HepG2 (cell line): ENCODE results near the gene PRR33. TPM values are rescaled to one million over a fixed set of nuclear protein-coding genes. Genes with fewer than 3 reads are reported as not detected.
A peak's percentile ranks its signal among the peaks of the same experiment; 100 is the strongest.

Experiments
- ATAC-seq: fragments of 200-7000 bp; cut with Tn5 transposase; 3 replicates; pipeline ENCODE4 v1.9.1; 2020; ENCODE audit warnings: mild to moderate bottlenecking, moderate library complexity
- BruUV-seq: library from RNA; stranded (reverse); fragments of 400-500 nt; replicated peaks from 2 replicates; lab custom pipeline; 2021; lab: Mats Ljungman, UMichigan
- CTCF ChIA-PET: fragments of 300-600 bp; formaldehyde crosslinking; extraction: SDS; loops from one replicate; lab custom pipeline; 2021; ENCODE audit warnings: low total read pairs, inconsistent platforms, low intra/inter-chr PET ratio; lab: Yijun Ruan, JAX
- POLR2A ChIA-PET: fragments of 350-600 bp; sonication (Branson Sonifier 250); formaldehyde crosslinking; loops from one replicate; lab custom pipeline; 2020; ENCODE audit warnings: antibody characterized with exemption, inconsistent platforms; lab: Yijun Ruan, JAX
- DNase-seq: peaks from one replicate; pipeline ENCODE4 v3.0.0-alpha.2; 2015; ENCODE audit warnings: low spot score
- FAIRE-seq: peaks from 3 replicates; lab custom pipeline; 2011; peaks lifted over from hg19 to GRCh38; lab: Jason Lieb, UNC
- H2AFZ ChIP-seq: one replicate; pipeline ENCODE4 v1.6.1; 2011; ENCODE audit warnings: low read length, inconsistent platforms
- H3K27ac ChIP-seq: fragments of 300-600 bp; 3 replicates; pipeline ENCODE4 v1.8.0; 2011; ENCODE audit warnings: mixed run types, mild to moderate bottlenecking, mixed read lengths, low read length, inconsistent platforms; ENCODE audit not compliant: insufficient read depth; ENCODE audit errors: extremely low read length
- H3K27me3 ChIP-seq, 2 experiments: fragments of 200-600 bp in 1 of 2; 2 replicates in 1 of 2; 3 replicates in 1 of 2; pipeline versions ENCODE4 v1.6.0 to v1.8.0; 2011; ENCODE audit warnings: low read length in 2 of 2, mild to moderate bottlenecking in 2 of 2, moderate library complexity in 2 of 2, inconsistent platforms in 1 of 2; ENCODE audit not compliant: insufficient read depth in 2 of 2, control insufficient read depth in 1 of 2
- H3K36me3 ChIP-seq, 2 experiments: fragments of 200-600 bp in 1 of 2; replicated peaks in 1 of 2; 2 replicates in 1 of 2; 3 replicates in 1 of 2; pipeline versions ENCODE4 v1.5.1 to v1.8.0; 2011; ENCODE audit warnings: low read length in 2 of 2, inconsistent platforms in 1 of 2; ENCODE audit not compliant: insufficient read depth in 2 of 2, control insufficient read depth in 1 of 2
- H3K4me1 ChIP-seq: 2 replicates; pipeline ENCODE4 v1.5.1; 2012; ENCODE audit warnings: low read length, inconsistent platforms; ENCODE audit not compliant: insufficient read depth
- H3K4me2 ChIP-seq: 2 replicates; pipeline ENCODE4 v1.6.0; 2011; ENCODE audit warnings: low read depth, low read length, inconsistent platforms
- H3K4me3 ChIP-seq, 3 experiments: fragments of 200-600 bp in 1 of 3; sonication (generic), shearing (Covaris generic) in 1 of 3; replicated peaks in 1 of 3; 2 replicates each; pipeline ENCODE4 v1.5.1; 2011 to 2016; ENCODE audit warnings: low read length in 3 of 3, inconsistent platforms in 2 of 3, low read depth in 2 of 3, mild to moderate bottlenecking in 2 of 3, control low read depth in 1 of 3, mixed read lengths in 1 of 3; ENCODE audit not compliant: insufficient read depth in 1 of 3
- H3K79me2 ChIP-seq: one replicate; pipeline ENCODE4 v1.6.1; 2011; ENCODE audit warnings: low read length, inconsistent platforms; ENCODE audit not compliant: insufficient read depth
- H3K9ac ChIP-seq: 2 replicates; pipeline ENCODE4 v1.6.0; 2011; ENCODE audit warnings: mild to moderate bottlenecking, low read depth, low read length, inconsistent platforms; ENCODE audit not compliant: insufficient read depth
- H3K9me3 ChIP-seq: 2 replicates; pipeline ENCODE4 v1.5.1; 2012; ENCODE audit warnings: mild to moderate bottlenecking, low read length
- H4K20me1 ChIP-seq: 2 replicates; pipeline ENCODE4 v1.6.0; 2011; ENCODE audit warnings: inconsistent platforms, mild to moderate bottlenecking, low read length, moderate library complexity; ENCODE audit not compliant: insufficient read depth
- POLR2AphosphoS5 ChIP-seq: IDR thresholded peaks from 2 replicates; pipeline ENCODE4 v1.6.1; 2012; ENCODE audit warnings: low read depth, low read length
- RBFOX2 ChIP-seq: fragments of 200-400 bp; formaldehyde crosslinking; IDR thresholded peaks from 2 replicates; pipeline ENCODE4 v1.6.1; 2017; ENCODE audit warnings: low read depth, mild to moderate bottlenecking, low read length
- SMAD9 ChIP-seq: sonication (generic); formaldehyde crosslinking; IDR thresholded peaks from 2 replicates; pipeline ENCODE4 v1.5.1; 2020; ENCODE audit warnings: mild to moderate bottlenecking, missing genetic modification reagents
- TFE3 ChIP-seq: IDR thresholded peaks from 2 replicates; pipeline ENCODE4 v1.6.1; 2016
- ZNF333 ChIP-seq: sonication (generic); formaldehyde crosslinking; IDR thresholded peaks from 2 replicates; pipeline ENCODE4 v1.4.0; 2020; ENCODE audit warnings: mild to moderate bottlenecking, missing genetic modification reagents, borderline replicate concordance
- ZNF468 ChIP-seq: sonication (generic); formaldehyde crosslinking; IDR thresholded peaks from 2 replicates; pipeline ENCODE4 v1.8.0; 2022; ENCODE audit warnings: mild to moderate bottlenecking, moderate library complexity, missing genetic modification reagents
- ZNF563 ChIP-seq: sonication (generic); formaldehyde crosslinking; IDR thresholded peaks from 2 replicates; pipeline ENCODE4 v1.8.0; 2022; ENCODE audit warnings: mild to moderate bottlenecking, moderate library complexity, missing genetic modification reagents
- ZNF883 ChIP-seq: sonication (generic); formaldehyde crosslinking; IDR thresholded peaks from 2 replicates; pipeline ENCODE4 v1.5.1; 2020; ENCODE audit warnings: mild to moderate bottlenecking, missing genetic modification reagents; ENCODE audit errors: not compliant biosample characterization
- WGBS: methylation state at CpG from one replicate; pipeline ENCODE4 v1.1.6; 2017; ENCODE audit warnings: low lambda C conversion rate; 5-methylcytosine and 5-hydroxymethylcytosine counted together
- in situ Hi-C: cut with HindIII; loops from 2 replicates; pipeline ENCODE4 v1.10.0; 2017; ENCODE audit warnings: low pct_unique_long_range_greater_than_20kb; ENCODE audit not compliant: extremely low pct_ligation_motif_present
- intact Hi-C: fragments of 100-400 bp; cut with micrococcal nuclease; formaldehyde crosslinking; loops from one replicate; pipeline ENCODE4 v1.10.0; 2022; ENCODE audit not compliant: unreplicated experiment
- polyA plus RNA-seq, 8 experiments: library from polyadenylated mRNA; depleted of rRNA in 3 of 8; stranded (reverse) in 7 of 8; unstranded in 1 of 8; fragments of >200 nt; fragmentation: Illumina TruSeq in 4 of 8; extraction: Trizol in 4 of 8; gene quantifications; 2 replicates each; pipeline versions ENCODE4 v1.2.1 to v1.2.3, GENCODE V29; 2011 to 2016; ENCODE audit warnings: low read depth in 4 of 8, missing spikeins in 1 of 8, mixed read lengths in 1 of 8; ENCODE audit not compliant: insufficient read depth in 1 of 8
- total RNA-seq, 5 experiments: library from RNA; depleted of rRNA; stranded (reverse); fragments of >200 nt; fragmentation: Illumina TruSeq; extraction: Trizol; gene quantifications; 2 replicates each; pipeline ENCODE4 v1.2.3, GENCODE V29; 2016; ENCODE audit warnings: low read depth in 1 of 5
- TF ChIP-seq, protein P1 (sequence below): sonication (generic); formaldehyde crosslinking; IDR thresholded peaks from 2 replicates; pipeline ENCODE4 v1.5.1; 2020; ENCODE audit warnings: mild to moderate bottlenecking, moderate library complexity, missing genetic modification reagents

Gene PRR33
- total and polyA plus RNA-seq, 2 of the 13 experiments (the other 11 are each of a cell fraction or from before 2014, with no cell fraction given): not detected

GRCh38 chr11:1841511-1842148 lies 50.1 kb downstream of the PRR33 start:
- TF ChIP-seq ZNF563 (CRISPR knock-in tag): 0 out of 2 replicates have a peak, but pooled peaks have one; percentile 12
- 0 out of 2 replicates have a peak, but pooled peaks have one; percentile 24 for TF ChIP-seq POLR2AphosphoS5
- TF ChIP-seq, protein P1, sequence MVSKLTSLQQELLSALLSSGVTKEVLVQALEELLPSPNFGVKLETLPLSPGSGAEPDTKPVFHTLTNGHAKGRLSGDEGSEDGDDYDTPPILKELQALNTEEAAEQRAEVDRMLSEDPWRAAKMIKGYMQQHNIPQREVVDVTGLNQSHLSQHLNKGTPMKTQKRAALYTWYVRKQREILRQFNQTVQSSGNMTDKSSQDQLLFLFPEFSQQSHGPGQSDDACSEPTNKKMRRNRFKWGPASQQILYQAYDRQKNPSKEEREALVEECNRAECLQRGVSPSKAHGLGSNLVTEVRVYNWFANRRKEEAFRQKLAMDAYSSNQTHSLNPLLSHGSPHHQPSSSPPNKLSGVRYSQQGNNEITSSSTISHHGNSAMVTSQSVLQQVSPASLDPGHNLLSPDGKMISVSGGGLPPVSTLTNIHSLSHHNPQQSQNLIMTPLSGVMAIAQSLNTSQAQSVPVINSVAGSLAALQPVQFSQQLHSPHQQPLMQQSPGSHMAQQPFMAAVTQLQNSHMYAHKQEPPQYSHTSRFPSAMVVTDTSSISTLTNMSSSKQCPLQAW (CRISPR knock-in tag): 0 out of 2 replicates have a peak, but pooled peaks have one; percentile 29
- no peak for TF ChIP-seq TFE3 (CRISPR knock-in tag)
- 0 out of 2 replicates have a peak, but pooled peaks have one; percentile 18 for TF ChIP-seq ZNF333 (CRISPR knock-in tag)
- peak; percentile 42 for TF ChIP-seq ZNF883
- 0 out of 2 replicates have a peak, but pooled peaks have one; percentile 10 for TF ChIP-seq ZNF468
- TF ChIP-seq SMAD9 (CRISPR knock-in tag): 0 out of 2 replicates have a peak, but pooled peaks have one; percentile 52
- no peak; the same call in 1 of the 2 replicates for TF ChIP-seq RBFOX2
- Histone ChIP-seq H3K9ac (no peak overlapping the region), H3K4me2 (no peak overlapping the region; the same call in 1 of the 2 replicates), H3K27me3 (peaks cover 10 to 50% of the 10 kb centered on the region in 2 experiments; a peak in 4 of 5 replicates), H3K4me1 (peaks cover 71% of the 10 kb centered on the region), H3K4me3 (no peak overlapping the region), H3K36me3 (no peaks in the 10 kb centered on the region), H3K27ac (peak overlapping the region; percentile 54), H2AFZ (no peak overlapping the region), H3K9me3 (no peaks in the 10 kb centered on the region), H3K79me2 (no peaks in the 10 kb centered on the region), H4K20me1 (no peaks in the 10 kb centered on the region)
- ChIA-PET CTCF (no interaction called here), POLR2A (no interaction called here)
- no TSS peak for BruUV-seq
- ATAC-seq (no peak), DNase-seq (no peak), FAIRE-seq (no peak)
- intact Hi-C loops: no loop called here
- in situ Hi-C loops: loop anchor here (5.0 kb wide), 1 partner anchor 311 kb away; no protein-coding TSS in a partner anchor
- WGBS: no CpG with 5 or more reads among the region's 19 CpGs
